ENCODE data around the gene TRIM67.

DNA sequence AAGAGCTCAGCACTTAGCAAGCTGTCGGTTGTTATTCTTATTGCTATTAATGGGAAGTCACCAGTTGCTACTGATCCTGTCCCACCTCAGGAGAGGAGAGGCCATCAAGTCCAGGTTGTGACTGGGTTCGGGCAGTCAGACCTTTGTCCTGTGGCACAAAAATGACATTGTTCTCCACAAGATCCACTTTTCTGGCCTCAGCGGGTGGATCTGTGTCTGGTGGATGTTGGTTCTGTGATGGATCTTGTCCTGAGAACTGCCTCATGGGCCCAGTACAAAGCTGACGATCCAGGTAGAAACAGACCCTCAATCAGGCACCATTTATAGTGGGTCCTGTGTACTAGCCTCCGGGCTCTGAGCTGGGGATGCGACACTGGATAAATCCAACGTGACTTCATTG lies 26.9 kb downstream of the TRIM67 start:
- TF ChIP-seq EZH2phosphoT487 (IDR thresholded peaks at IDR 0.05; ENCODE audit: insufficient read depth, low read depth) (no peak), EZH2 (IDR thresholded peaks at IDR 0.05; ENCODE audit: insufficient read depth, poor library complexity, severe bottlenecking) (no peak)
